GM23338 (cell line): Measurements from ENCODE around the gene P3H4. TPM values are rescaled to one million over a fixed set of nuclear protein-coding genes. Genes with fewer than 3 reads are reported as not detected.
A peak's percentile ranks its signal among the peaks of the same experiment; 100 is the strongest.

Experiments
- ATAC-seq: fragments of 200-7000 bp; cut with Tn5 transposase; 3 replicates; pipeline ENCODE4 v1.9.1; 2020
- DNase-seq: peaks from one replicate; pipeline ENCODE4 v3.0.0-alpha.2; 2015; ENCODE audit warnings: low spot score
- H2AFZ ChIP-seq: fragments of 200-600 bp; sonication (generic); 2 replicates; pipeline ENCODE4 v1.8.0; 2016; ENCODE audit warnings: antibody characterized with exemption, mild to moderate bottlenecking, moderate library complexity
- H3F3A ChIP-seq: fragments of 200-600 bp; sonication (generic); replicated peaks from 2 replicates; pipeline ENCODE4 v1.8.0; 2017; ENCODE audit warnings: antibody characterized with exemption, mixed run types, low read depth
- H3K27ac ChIP-seq: fragments of 200-600 bp; sonication (generic); 2 replicates; pipeline ENCODE4 v1.6.1; 2016; ENCODE audit warnings: low read depth
- H3K27me3 ChIP-seq: fragments of 200-600 bp; sonication (generic); 2 replicates; pipeline ENCODE4 v1.8.0; 2016; ENCODE audit warnings: mild to moderate bottlenecking, mixed run types, moderate library complexity; ENCODE audit not compliant: insufficient read depth
- H3K36me3 ChIP-seq: fragments of 200-600 bp; sonication (generic); 2 replicates; pipeline ENCODE4 v1.8.0; 2016; ENCODE audit warnings: mild to moderate bottlenecking; ENCODE audit not compliant: insufficient read depth
- H3K4me1 ChIP-seq: fragments of 200-600 bp; sonication (generic); 2 replicates; pipeline ENCODE4 v1.8.0; 2016; ENCODE audit warnings: mild to moderate bottlenecking, moderate library complexity; ENCODE audit not compliant: insufficient read depth
- H3K4me2 ChIP-seq: fragments of 200-600 bp; sonication (generic); 2 replicates; pipeline ENCODE4 v1.7.1; 2017; ENCODE audit warnings: mixed run types
- H3K4me3 ChIP-seq: fragments of 200-600 bp; sonication (generic); 2 replicates; pipeline ENCODE4 v1.6.1; 2016; ENCODE audit warnings: mixed run types
- H3K79me2 ChIP-seq: fragments of 200-600 bp; sonication (generic); replicated peaks from 2 replicates; pipeline ENCODE4 v1.8.0; 2017; ENCODE audit warnings: mild to moderate bottlenecking; ENCODE audit not compliant: insufficient read depth
- H3K9me2 ChIP-seq: fragments of 200-600 bp; sonication (generic); 2 replicates; pipeline ENCODE4 v1.8.0; 2017; ENCODE audit not compliant: insufficient read depth
- H4K20me1 ChIP-seq: fragments of 200-600 bp; sonication (generic); replicated peaks from 2 replicates; pipeline ENCODE4 v1.8.0; 2017; ENCODE audit warnings: mild to moderate bottlenecking; ENCODE audit not compliant: insufficient read depth
- H3K27ac Mint-ChIP-seq: 2 replicates; pipeline ENCODE4 v1.8.0; 2020; ENCODE audit warnings: inconsistent platforms, mild to moderate bottlenecking, moderate library complexity, mixed read lengths
- H3K27me3 Mint-ChIP-seq: 3 replicates; pipeline ENCODE4 v1.8.0; 2022; ENCODE audit warnings: low read depth, mild to moderate bottlenecking, moderate library complexity, mixed read lengths, inconsistent platforms; ENCODE audit not compliant: insufficient read depth, poor library complexity
- H3K36me3 Mint-ChIP-seq: 3 replicates; pipeline ENCODE4 v1.8.0; 2021; ENCODE audit warnings: low read depth, mild to moderate bottlenecking, inconsistent platforms, moderate library complexity, mixed read lengths
- H3K4me1 Mint-ChIP-seq: 3 replicates; pipeline ENCODE4 v1.8.0; 2020; ENCODE audit warnings: mild to moderate bottlenecking, inconsistent platforms, mixed read lengths
- H3K4me3 Mint-ChIP-seq: 3 replicates; pipeline ENCODE4 v1.8.0; 2021; ENCODE audit warnings: moderate library complexity, mild to moderate bottlenecking, inconsistent platforms, mixed read lengths
- H3K9me3 Mint-ChIP-seq: 3 replicates; pipeline ENCODE4 v1.8.0; 2020; ENCODE audit warnings: moderate library complexity, mild to moderate bottlenecking, inconsistent platforms, mixed read lengths
- CREB1 ChIP-seq: fragments of 250-450 bp; sonication (Bioruptor Pico); IDR thresholded peaks from 2 replicates; pipeline ENCODE4 v1.5.0; 2020; ENCODE audit warnings: low read depth, mild to moderate bottlenecking, moderate library complexity
- EZH2 ChIP-seq: fragments of 200-600 bp; sonication (generic); IDR thresholded peaks from one replicate; pipeline ENCODE4 v1.8.0; 2017; ENCODE audit warnings: antibody characterized with exemption, mild to moderate bottlenecking, low read depth; ENCODE audit not compliant: unreplicated experiment
- EZH2phosphoT487 ChIP-seq: fragments of 200-600 bp; sonication (generic); IDR thresholded peaks from one replicate; pipeline ENCODE4 v1.8.1; 2018; ENCODE audit warnings: antibody characterized with exemption; ENCODE audit not compliant: unreplicated experiment
- JUNB ChIP-seq: IDR thresholded peaks from one replicate; pipeline ENCODE4 v1.6.1; 2016; ENCODE audit warnings: antibody characterized with exemption; ENCODE audit not compliant: unreplicated experiment
- NANOG ChIP-seq: IDR thresholded peaks from 2 replicates; pipeline ENCODE4 v1.6.1; 2016; ENCODE audit warnings: antibody characterized with exemption, borderline replicate concordance
- POLR2AphosphoS5 ChIP-seq: IDR thresholded peaks from 2 replicates; pipeline ENCODE4 v1.6.1; 2016; ENCODE audit warnings: antibody characterized with exemption, low read depth
- REST ChIP-seq: IDR thresholded peaks from one replicate; pipeline ENCODE4 v1.6.1; 2018; ENCODE audit warnings: antibody characterized with exemption; ENCODE audit not compliant: unreplicated experiment
- STAT1 ChIP-seq: IDR thresholded peaks from one replicate; pipeline ENCODE4 v1.6.1; 2016; ENCODE audit warnings: antibody characterized with exemption; ENCODE audit not compliant: unreplicated experiment
- ZNF114 ChIP-seq: fragments of 250-450 bp; sonication (Bioruptor Pico); IDR thresholded peaks from 2 replicates; pipeline ENCODE4 v1.5.0; 2020; ENCODE audit warnings: mild to moderate bottlenecking, moderate library complexity
- ZNF331 ChIP-seq: fragments of 250-450 bp; sonication (Bioruptor Pico); IDR thresholded peaks from 2 replicates; pipeline ENCODE4 v1.5.0; 2020; ENCODE audit warnings: low read depth, mild to moderate bottlenecking, moderate library complexity
- ZNF462 ChIP-seq: fragments of 250-450 bp; sonication (Bioruptor Pico); IDR thresholded peaks from 2 replicates; pipeline ENCODE4 v1.5.0; 2020; ENCODE audit warnings: mild to moderate bottlenecking, moderate library complexity
- polyA plus RNA-seq: library from polyadenylated mRNA; unstranded; fragments of >200 nt; fragmentation: Nextera tagmentation; extraction: Ambion mirVana; gene quantifications from 2 replicates; pipeline ENCODE4 v1.2.1, GENCODE V29; 2016
- total RNA-seq: library from RNA; depleted of rRNA; stranded (reverse); fragments of >200 nt; shearing (Covaris generic); gene quantifications from 2 replicates; pipeline ENCODE4 v1.2.3, GENCODE V29; 2014

P3H4 gene
- total and polyA plus RNA-seq, 2 experiments from 2014 or later: 16.0 to 33.3 TPM

- H3K27ac ChIP-seq: 0 out of 2 replicates have a peak overlapping the region, but pooled peaks have one; percentile 26
- ATAC-seq: no peak
- no peak for DNase-seq
- H2AFZ ChIP-seq: no peak overlapping the region
- peaks cover 4% of the 10 kb centered on the region for H3K36me3 ChIP-seq
- no peaks in the 10 kb centered on the region for H3K27me3 ChIP-seq
- peaks cover 8% of the 10 kb centered on the region for H3K4me1 ChIP-seq
- Mint-ChIP-seq H3K36me3 (peaks cover 62% of the 10 kb centered on the region), H3K4me1 (peaks cover 11% of the 10 kb centered on the region), H3K27ac (no peak overlapping the region), H3K9me3 (no peaks in the 10 kb centered on the region), H3K27me3 (peaks cover 18% of the 10 kb centered on the region), H3K4me3 (no peak overlapping the region)
- no peak overlapping the region for H3K4me3 ChIP-seq
- H3K79me2 ChIP-seq: no peaks in the 10 kb centered on the region
- no peaks in the 10 kb centered on the region for H3K9me2 ChIP-seq
- H3F3A ChIP-seq: peaks cover 6% of the 10 kb centered on the region; the same call in 1 of the 2 replicates
- no peaks in the 10 kb centered on the region; the same call in 1 of the 2 replicates for H4K20me1 ChIP-seq
- TF ChIP-seq POLR2AphosphoS5: no peak
- TF ChIP-seq CREB1: no peak
- no peak for TF ChIP-seq ZNF114 (CRISPR knock-in tag)
- no peak for TF ChIP-seq ZNF462 (CRISPR knock-in tag)
- H3K4me2 ChIP-seq: no peak overlapping the region
Observed at GRCh38 chr17:41824086-41824485, 12.3 kb upstream of the P3H4 start.

- Histone ChIP-seq H3K36me3 (peaks cover 4% of the 10 kb centered on the region), H2AFZ (no peak overlapping the region), H3K4me1 (peaks cover 12% of the 10 kb centered on the region), H4K20me1 (no peaks in the 10 kb centered on the region; the same call in 1 of the 2 replicates), H3K79me2 (no peaks in the 10 kb centered on the region), H3K4me3 (no peak overlapping the region), H3K27me3 (no peaks in the 10 kb centered on the region), H3K27ac (0 out of 2 replicates have a peak overlapping the region, but pooled peaks have one; percentile 26), H3K4me2 (no peak overlapping the region), H3F3A (peaks cover 6% of the 10 kb centered on the region; the same call in 1 of the 2 replicates), H3K9me2 (no peaks in the 10 kb centered on the region)
- no peaks in the 10 kb centered on the region for H3K9me3 Mint-ChIP-seq
- H3K4me1 Mint-ChIP-seq: peaks cover 11% of the 10 kb centered on the region
- DNase-seq (no peak), ATAC-seq (no peak)
- H3K4me3 Mint-ChIP-seq: no peak overlapping the region
- peaks cover 58% of the 10 kb centered on the region for H3K36me3 Mint-ChIP-seq
- H3K27ac Mint-ChIP-seq: no peak overlapping the region
- peaks cover 18% of the 10 kb centered on the region for H3K27me3 Mint-ChIP-seq
- TF ChIP-seq REST: no peak
- TF ChIP-seq NANOG: no peak
- TF ChIP-seq CREB1: no peak
- TF ChIP-seq ZNF331 (CRISPR knock-in tag): no peak
- no peak for TF ChIP-seq ZNF114 (CRISPR knock-in tag)
- no peak for TF ChIP-seq JUNB
- no peak for TF ChIP-seq EZH2phosphoT487
- TF ChIP-seq EZH2: no peak
- TF ChIP-seq STAT1: no peak
Observed at GRCh38 chr17:41823580-41823979, 11.8 kb upstream of the P3H4 start.
